Natural killer cell (primary cell): Measurements from ENCODE around the gene GRIN1. TPM values are rescaled to one million over a fixed set of nuclear protein-coding genes. Genes with fewer than 3 reads are reported as not detected.
A peak's percentile ranks its signal among the peaks of the same experiment; 100 is the strongest.
"Not testable (repeated sequence)": the region's sequence is repeated elsewhere in the genome, so short reads cannot be mapped to it uniquely, and the experiment has no call there.

ENCODE experiments used
- ATAC-seq, 3 donors: fragments of 150-1000 bp in 2 of 3; fragments of 200-7000 bp in 1 of 3; cut with Tn5 transposase; 1 replicate in 1 of 3; 2 replicates in 2 of 3; pipeline ENCODE4 v1.10.0; 2021; ENCODE audit warnings: mild to moderate bottlenecking in 2 of 3, moderate library complexity in 2 of 3
- DNase-seq, 2 donors: peaks; one replicate each; pipeline versions ENCODE4 v3.0.0 to v3.0.0-alpha.2; 2013 to 2021; ENCODE audit warnings: mixed read lengths in 1 of 2
- H3K27ac ChIP-seq: one replicate; pipeline ENCODE4 v1.5.1; 2013; ENCODE audit warnings: mild to moderate bottlenecking, low read length
- H3K27me3 ChIP-seq: one replicate; pipeline ENCODE4 v1.6.1; 2013; ENCODE audit warnings: low read length; ENCODE audit not compliant: control insufficient read depth, insufficient read depth
- H3K36me3 ChIP-seq: one replicate; pipeline ENCODE4 v1.6.1; 2013; ENCODE audit warnings: low read length; ENCODE audit not compliant: control insufficient read depth, insufficient read depth
- H3K4me1 ChIP-seq: one replicate; pipeline ENCODE4 v1.6.1; 2013; ENCODE audit warnings: low read length; ENCODE audit not compliant: control insufficient read depth, insufficient read depth
- H3K4me3 ChIP-seq: one replicate; pipeline ENCODE4 v1.5.1; 2013; ENCODE audit warnings: low read length
- H3K9me3 ChIP-seq: one replicate; pipeline ENCODE4 v1.6.1; 2013; ENCODE audit warnings: low read length; ENCODE audit not compliant: control insufficient read depth, insufficient read depth
- H3K27ac Mint-ChIP-seq, 2 donors: one replicate each; pipeline ENCODE4 v1.8.0; 2022; ENCODE audit warnings: mild to moderate bottlenecking in 2 of 2, mixed read lengths in 2 of 2, moderate library complexity in 1 of 2
- H3K27me3 Mint-ChIP-seq, 2 donors: one replicate each; pipeline ENCODE4 v1.8.0; 2022; ENCODE audit warnings: low read depth in 2 of 2, mixed read lengths in 2 of 2
- H3K36me3 Mint-ChIP-seq: one replicate; pipeline ENCODE4 v1.8.0; 2022; ENCODE audit warnings: mixed read lengths
- H3K4me1 Mint-ChIP-seq, 2 donors: one replicate each; pipeline ENCODE4 v1.8.0; 2022; ENCODE audit warnings: mixed read lengths in 2 of 2
- H3K4me3 Mint-ChIP-seq: one replicate; pipeline ENCODE4 v1.8.0; 2022; ENCODE audit warnings: mild to moderate bottlenecking, moderate library complexity, mixed read lengths
- H3K9me3 Mint-ChIP-seq, 2 donors: one replicate each; pipeline ENCODE4 v1.8.0; 2022; ENCODE audit warnings: mixed read lengths in 2 of 2
- WGBS: methylation state at CpG from one replicate; pipeline ENCODE4 v1.1.7; 2013; ENCODE audit warnings: missing lambda C conversion rate; ENCODE audit not compliant: insufficient coverage; 5-methylcytosine and 5-hydroxymethylcytosine counted together
- intact Hi-C: fragments of 100-400 bp; cut with micrococcal nuclease; formaldehyde crosslinking; loops from one replicate; pipeline ENCODE4 v1.14.2; 2022
- total RNA-seq, 4 donors: library from RNA; stranded (reverse); fragments of 120-200 nt in 1 of 4; gene quantifications; one replicate each; pipeline versions ENCODE4 v1.2.3 to v1.2.4, GENCODE V29; 2013 to 2022
- TF ChIP-seq, protein P1 (sequence below): fragments of 200-600 bp; IDR thresholded peaks from one replicate; pipeline ENCODE4 v1.8.0; 2022; ENCODE audit warnings: antibody characterized with exemption

Gene GRIN1
- total RNA-seq, 3 donors from 2014 or later (not counting 1 experiment from before 2014, with no cell fraction given), result not detected

DNA sequence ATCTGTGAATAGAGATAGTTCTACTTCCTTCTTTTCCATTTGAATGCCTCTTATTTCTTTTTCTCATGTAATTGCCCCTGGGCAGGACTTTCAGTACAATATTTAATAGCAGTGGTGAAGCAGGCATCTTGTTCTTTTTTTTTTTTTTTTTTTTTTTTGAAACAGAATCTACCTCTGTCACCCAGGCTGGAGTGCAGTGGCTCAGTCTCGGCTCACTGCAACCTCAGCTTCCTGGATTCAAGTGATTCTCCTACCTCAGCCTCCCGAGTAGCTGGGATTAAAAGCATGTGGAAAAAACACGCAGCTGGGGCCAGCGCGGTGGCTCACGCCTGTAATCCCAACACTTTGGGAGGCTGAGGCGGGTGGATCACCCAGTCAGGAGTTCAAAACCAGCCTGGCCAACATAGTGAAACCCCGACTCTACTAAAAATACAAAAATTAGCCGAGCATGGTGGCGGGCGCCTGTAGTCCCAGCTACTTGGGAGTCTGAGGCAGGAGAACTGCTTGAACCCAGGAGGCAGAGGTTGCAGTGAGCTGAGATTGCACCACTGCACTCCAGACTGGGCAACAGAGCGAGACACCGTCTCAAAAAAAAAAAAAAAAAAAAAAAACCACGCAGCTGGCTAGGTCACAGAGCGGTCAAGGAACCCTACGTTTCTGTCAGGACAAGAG is 16.0 kb upstream of the GRIN1 start:
- peaks cover 12 to 18% of the 10 kb centered on the region in 2 donors for H3K4me1 Mint-ChIP-seq
- H3K27ac ChIP-seq, H3K27ac Mint-ChIP-seq, H3K4me3 ChIP-seq, H3K9me3 Mint-ChIP-seq, H3K36me3 ChIP-seq, H3K27me3 ChIP-seq, H3K9me3 ChIP-seq, H3K4me3 Mint-ChIP-seq, ATAC-seq, H3K27me3 Mint-ChIP-seq, DNase-seq, H3K36me3 Mint-ChIP-seq, intact Hi-C loops: not testable (repeated sequence)
- H3K4me1 ChIP-seq, result peaks cover 16% of the 10 kb centered on the region
- WGBS, result 75% methylated on average over 16 of the region's 16 CpGs

- Mint-ChIP-seq H3K36me3 (no peaks in the 10 kb centered on the region), H3K27ac (no peak overlapping the region), H3K9me3 (no peaks in the 10 kb centered on the region), H3K4me1 (peaks cover 17 to 24% of the 10 kb centered on the region in 2 donors), H3K27me3 (no peaks in the 10 kb centered on the region), H3K4me3 (no peak overlapping the region)
- WGBS, result 60% methylated on average over 4 of the region's 5 CpGs
- TF ChIP-seq, protein P1, sequence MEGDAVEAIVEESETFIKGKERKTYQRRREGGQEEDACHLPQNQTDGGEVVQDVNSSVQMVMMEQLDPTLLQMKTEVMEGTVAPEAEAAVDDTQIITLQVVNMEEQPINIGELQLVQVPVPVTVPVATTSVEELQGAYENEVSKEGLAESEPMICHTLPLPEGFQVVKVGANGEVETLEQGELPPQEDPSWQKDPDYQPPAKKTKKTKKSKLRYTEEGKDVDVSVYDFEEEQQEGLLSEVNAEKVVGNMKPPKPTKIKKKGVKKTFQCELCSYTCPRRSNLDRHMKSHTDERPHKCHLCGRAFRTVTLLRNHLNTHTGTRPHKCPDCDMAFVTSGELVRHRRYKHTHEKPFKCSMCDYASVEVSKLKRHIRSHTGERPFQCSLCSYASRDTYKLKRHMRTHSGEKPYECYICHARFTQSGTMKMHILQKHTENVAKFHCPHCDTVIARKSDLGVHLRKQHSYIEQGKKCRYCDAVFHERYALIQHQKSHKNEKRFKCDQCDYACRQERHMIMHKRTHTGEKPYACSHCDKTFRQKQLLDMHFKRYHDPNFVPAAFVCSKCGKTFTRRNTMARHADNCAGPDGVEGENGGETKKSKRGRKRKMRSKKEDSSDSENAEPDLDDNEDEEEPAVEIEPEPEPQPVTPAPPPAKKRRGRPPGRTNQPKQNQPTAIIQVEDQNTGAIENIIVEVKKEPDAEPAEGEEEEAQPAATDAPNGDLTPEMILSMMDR, result no peak
- DNase-seq (no peak), ATAC-seq (no peak)
- Histone ChIP-seq H3K27ac (no peak overlapping the region), H3K4me3 (no peak overlapping the region), H3K9me3 (no peaks in the 10 kb centered on the region), H3K27me3 (no peaks in the 10 kb centered on the region), H3K36me3 (no peaks in the 10 kb centered on the region), H3K4me1 (peaks cover 21% of the 10 kb centered on the region)
- intact Hi-C loops, result no loop called here
These were observed 15.5 kb upstream of the GRIN1 start for GRCh38 chr9:137123468-137123837.

DNA sequence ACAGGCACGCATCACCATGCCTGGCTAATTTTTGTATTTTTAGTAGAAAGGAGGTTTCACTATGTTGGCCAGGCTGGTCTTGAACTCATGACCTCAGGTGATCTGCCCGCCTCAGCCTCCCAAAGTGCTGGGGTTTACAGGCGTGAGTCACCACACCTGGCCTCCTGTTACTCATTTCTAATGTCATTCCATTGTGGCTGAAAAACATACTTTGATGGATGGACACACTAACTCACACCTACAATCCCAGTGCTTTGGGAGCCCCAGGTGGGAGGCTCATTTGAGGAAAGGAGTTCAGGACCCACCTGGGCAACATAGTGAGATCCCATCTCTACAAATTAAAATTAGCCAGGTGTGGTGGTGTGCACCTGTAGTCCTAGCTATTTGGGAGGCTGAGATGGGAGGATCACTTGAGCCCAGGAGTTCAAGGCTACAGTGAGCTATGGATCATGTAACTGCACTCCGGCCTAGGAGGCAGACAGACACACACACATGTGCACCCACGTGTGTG is 14.9 kb upstream of the GRIN1 start:
- H3K36me3 Mint-ChIP-seq, H3K27ac Mint-ChIP-seq, DNase-seq, H3K4me3 ChIP-seq, ATAC-seq, H3K9me3 ChIP-seq, H3K36me3 ChIP-seq, H3K27me3 ChIP-seq, H3K27me3 Mint-ChIP-seq, intact Hi-C loops, H3K27ac ChIP-seq, H3K9me3 Mint-ChIP-seq, H3K4me3 Mint-ChIP-seq: not testable (repeated sequence)
- H3K4me1 Mint-ChIP-seq, result peaks cover 22 to 29% of the 10 kb centered on the region in 2 donors
- H3K4me1 ChIP-seq, result peaks cover 26% of the 10 kb centered on the region
- WGBS, result 89% methylated on average over 5 of the region's 5 CpGs

- no peaks in the 10 kb centered on the region for H3K27me3 Mint-ChIP-seq
- DNase-seq, result no peak
- peaks cover 22 to 29% of the 10 kb centered on the region in 2 donors for H3K4me1 Mint-ChIP-seq
- H3K27ac Mint-ChIP-seq, result peak overlapping the region; percentile 82 to 96
- no peaks in the 10 kb centered on the region for H3K27me3 ChIP-seq
- WGBS, result 9% methylated on average over 2 of the region's 3 CpGs
- TF ChIP-seq, protein P1, result no peak
- H3K4me3 ChIP-seq, result no peak overlapping the region
- no peak for ATAC-seq
- H3K9me3 ChIP-seq, result peaks cover 3% of the 10 kb centered on the region
- H3K9me3 Mint-ChIP-seq, result no peaks in the 10 kb centered on the region
- intact Hi-C loops, result loop anchor here (5.0 kb wide), 1 partner anchor 96 kb away; the partner anchor contains the start of gene RNF208
- peak overlapping the region; percentile 77 for H3K4me3 Mint-ChIP-seq
- no peaks in the 10 kb centered on the region for H3K36me3 Mint-ChIP-seq
- peaks cover 35% of the 10 kb centered on the region for H3K4me1 ChIP-seq
- H3K36me3 ChIP-seq, result no peaks in the 10 kb centered on the region
- H3K27ac ChIP-seq, result peak overlapping the region; percentile 51
These were observed 12.2 kb upstream of the GRIN1 start for GRCh38 chr9:137126786-137127185.
